Measurements from ENCODE around the gene GALE. TPM values are rescaled to one million over a fixed set of nuclear protein-coding genes. Genes with fewer than 3 reads are reported as not detected.
"Not testable (repeated sequence)": the region's sequence is repeated elsewhere in the genome, so short reads cannot be mapped to it uniquely, and the experiment has no call there.

GALE gene
- total and polyA plus RNA-seq, 2 donors (not counting 1 experiment from before 2014, with no cell fraction given): 9.4 to 12.1 TPM

DNA sequence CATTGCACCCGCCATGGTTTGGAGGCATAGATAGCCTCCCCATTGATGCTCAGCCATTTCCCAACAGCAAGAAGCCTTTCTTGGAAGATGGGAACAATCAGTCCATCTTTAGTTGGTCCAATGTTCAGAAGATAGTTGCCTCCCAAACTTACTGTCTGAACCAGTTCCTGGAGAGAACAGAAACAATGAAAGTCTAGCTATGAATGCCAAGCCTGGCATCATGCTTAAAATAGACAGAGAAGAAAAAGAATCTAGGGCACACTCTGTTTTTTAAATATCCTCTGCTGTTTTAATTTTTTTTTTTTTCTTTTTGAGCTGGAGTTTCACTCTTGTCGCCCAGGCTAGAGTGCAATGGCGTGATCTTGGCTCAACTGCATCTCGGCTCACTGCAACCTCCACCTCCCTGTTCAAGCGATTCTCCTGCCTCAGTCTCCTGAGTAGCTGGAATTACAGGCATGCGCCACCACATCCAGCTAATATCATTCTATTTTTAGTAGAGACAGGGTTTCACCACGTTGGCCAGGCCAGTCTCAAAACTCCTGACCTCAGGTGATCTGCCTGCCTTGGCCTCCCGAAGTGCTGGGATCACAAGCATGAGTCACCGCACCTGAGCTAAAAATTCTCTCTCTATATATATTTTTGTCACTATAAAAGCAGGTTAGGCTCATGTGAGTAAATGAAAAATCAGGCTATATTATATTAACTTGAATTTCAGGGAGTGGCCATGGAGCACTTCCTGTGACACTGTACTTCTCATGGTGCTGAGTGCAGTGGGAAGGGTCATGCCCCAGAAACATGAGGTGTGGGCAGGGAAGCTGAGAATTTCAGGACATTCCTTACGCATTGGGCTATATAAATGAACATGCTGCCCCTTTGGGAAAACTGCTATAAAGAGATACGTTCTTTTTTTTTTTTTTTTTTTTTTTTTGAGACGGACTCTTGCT lies 48.4 kb upstream of the GALE start:
- TF ChIP-seq, protein P1, sequence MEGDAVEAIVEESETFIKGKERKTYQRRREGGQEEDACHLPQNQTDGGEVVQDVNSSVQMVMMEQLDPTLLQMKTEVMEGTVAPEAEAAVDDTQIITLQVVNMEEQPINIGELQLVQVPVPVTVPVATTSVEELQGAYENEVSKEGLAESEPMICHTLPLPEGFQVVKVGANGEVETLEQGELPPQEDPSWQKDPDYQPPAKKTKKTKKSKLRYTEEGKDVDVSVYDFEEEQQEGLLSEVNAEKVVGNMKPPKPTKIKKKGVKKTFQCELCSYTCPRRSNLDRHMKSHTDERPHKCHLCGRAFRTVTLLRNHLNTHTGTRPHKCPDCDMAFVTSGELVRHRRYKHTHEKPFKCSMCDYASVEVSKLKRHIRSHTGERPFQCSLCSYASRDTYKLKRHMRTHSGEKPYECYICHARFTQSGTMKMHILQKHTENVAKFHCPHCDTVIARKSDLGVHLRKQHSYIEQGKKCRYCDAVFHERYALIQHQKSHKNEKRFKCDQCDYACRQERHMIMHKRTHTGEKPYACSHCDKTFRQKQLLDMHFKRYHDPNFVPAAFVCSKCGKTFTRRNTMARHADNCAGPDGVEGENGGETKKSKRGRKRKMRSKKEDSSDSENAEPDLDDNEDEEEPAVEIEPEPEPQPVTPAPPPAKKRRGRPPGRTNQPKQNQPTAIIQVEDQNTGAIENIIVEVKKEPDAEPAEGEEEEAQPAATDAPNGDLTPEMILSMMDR (IDR thresholded peaks at IDR 0.05): no peak
- no peak for TF ChIP-seq EZH2 (IDR thresholded peaks at IDR 0.05; ENCODE audit: borderline replicate concordance, insufficient read depth, low read depth, low read length, poor library complexity, severe bottlenecking)
- ChIA-PET CTCF (interaction anchor here (0.7 kb wide), 1 partner anchor 32 kb away, joined by 3 read pairs; no protein-coding TSS in a partner anchor), POLR2A (interaction anchor here (0.7 kb wide), 1 partner anchor 297 kb away, joined by 3 read pairs; no protein-coding TSS in a partner anchor)
- 96% methylated on average over 9 of the region's 12 CpGs for WGBS (ENCODE audit: insufficient coverage)
- Histone ChIP-seq H3K9me3 (ENCODE audit: control extremely low read depth in 1 of 3, control insufficient read depth in 2 of 3, insufficient read depth in 1 of 3, low read length in 2 of 3) (peaks cover 0 to 4% (median 0%) of the 10 kb centered on the region in 3 donors), H3K27ac (ENCODE audit: low read length in 2 of 2) (no peak overlapping the region), H3K27me3 (replicated peaks in 1 of 4; ENCODE audit: control extremely low read depth in 1 of 4, control insufficient read depth in 3 of 4, insufficient read depth in 4 of 4, low read length in 3 of 4) (no peaks in the 10 kb centered on the region), H3K4me3 (ENCODE audit: control extremely low read depth in 1 of 5, extremely low read depth in 1 of 5, insufficient read depth in 1 of 5, low read depth in 2 of 5, low read length in 4 of 5) (no peak overlapping the region), H2AFZ (ENCODE audit: insufficient read depth, low read depth, low read length, poor library complexity, severe bottlenecking) (no peak overlapping the region), H3K4me1 (ENCODE audit: control insufficient read depth in 2 of 2, insufficient read depth in 2 of 2, low read length in 2 of 2) (no peaks in the 10 kb centered on the region), H3K79me2 (ENCODE audit: control insufficient read depth, insufficient read depth, low read length) (no peaks in the 10 kb centered on the region), H3K4me2 (replicated peaks; ENCODE audit: low read depth, low read length, poor library complexity, severe bottlenecking) (no peak overlapping the region), H4K20me1 (ENCODE audit: control insufficient read depth, insufficient read depth, low read length, poor library complexity, severe bottlenecking) (no peaks in the 10 kb centered on the region), H3K36me3 (replicated peaks in 1 of 2; ENCODE audit: control extremely low read depth in 1 of 2, control insufficient read depth in 1 of 2, extremely low read depth in 1 of 2, insufficient read depth in 2 of 2, low read length in 1 of 2) (peaks cover 2 to 26% of the 10 kb centered on the region in 2 experiments), H3K9ac (ENCODE audit: low read length) (no peak overlapping the region)
- intact Hi-C loops (cut with micrococcal nuclease): no loop called here
- ATAC-seq (ENCODE audit: low read depth): no peak
- DNase-seq: no peak
- Mint-ChIP-seq H3K27ac (no peak overlapping the region), H3K9me3 (ENCODE audit: insufficient read depth) (no peaks in the 10 kb centered on the region), H3K27me3 (no peaks in the 10 kb centered on the region), H3K4me1 (no peaks in the 10 kb centered on the region), H3K4me3 (no peak overlapping the region)

DNA sequence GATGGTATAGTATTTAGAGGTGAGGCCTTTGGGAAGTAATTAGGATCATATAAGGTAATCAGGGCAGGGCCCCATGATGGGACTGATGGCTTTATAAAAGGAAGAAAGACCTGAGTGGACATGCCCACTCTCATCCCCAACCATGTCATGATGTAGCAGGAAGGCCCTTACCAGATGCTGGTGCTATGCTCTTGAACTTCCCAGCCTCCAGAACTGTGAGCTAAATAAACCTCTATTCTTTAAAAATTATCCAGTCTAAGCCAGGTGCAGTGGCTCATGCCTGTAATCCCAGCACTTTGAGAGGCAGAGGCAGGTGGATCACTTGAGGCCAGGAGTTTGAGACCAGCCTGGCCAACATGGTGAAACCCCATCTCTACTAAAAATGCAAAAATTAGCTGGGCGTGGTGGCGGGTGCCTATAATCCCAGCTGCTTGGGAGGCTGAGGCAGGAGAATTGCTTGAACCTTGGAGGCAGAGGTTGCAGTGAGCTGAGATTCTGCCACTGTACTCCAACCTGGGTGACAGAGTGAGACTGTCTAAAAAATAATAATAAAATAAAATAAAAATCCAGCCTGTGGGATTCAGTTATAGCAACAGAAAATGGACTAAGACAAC lies 47.0 kb upstream of the GALE start:
- H3K9me3 Mint-ChIP-seq (ENCODE audit: insufficient read depth); H3K27ac ChIP-seq (ENCODE audit: low read length in 2 of 2); POLR2A ChIA-PET; DNase-seq; H3K4me3 ChIP-seq (ENCODE audit: control extremely low read depth in 1 of 5, extremely low read depth in 1 of 5, insufficient read depth in 1 of 5, low read depth in 2 of 5, low read length in 4 of 5); H3K9me3 ChIP-seq (ENCODE audit: control extremely low read depth in 1 of 3, control insufficient read depth in 2 of 3, insufficient read depth in 1 of 3, low read length in 2 of 3); H3K9ac ChIP-seq (ENCODE audit: low read length); H3K79me2 ChIP-seq (ENCODE audit: control insufficient read depth, insufficient read depth, low read length); H2AFZ ChIP-seq (ENCODE audit: insufficient read depth, low read depth, low read length, poor library complexity, severe bottlenecking); H3K27me3 ChIP-seq (replicated peaks in 1 of 4; ENCODE audit: control extremely low read depth in 1 of 4, control insufficient read depth in 3 of 4, insufficient read depth in 4 of 4, low read length in 3 of 4); H3K4me1 Mint-ChIP-seq; H3K4me3 Mint-ChIP-seq; H3K4me1 ChIP-seq (ENCODE audit: control insufficient read depth in 2 of 2, insufficient read depth in 2 of 2, low read length in 2 of 2); H4K20me1 ChIP-seq (ENCODE audit: control insufficient read depth, insufficient read depth, low read length, poor library complexity, severe bottlenecking); H3K27ac Mint-ChIP-seq; ATAC-seq (ENCODE audit: low read depth); CTCF ChIA-PET; H3K27me3 Mint-ChIP-seq; intact Hi-C loops (cut with micrococcal nuclease); H3K4me2 ChIP-seq (replicated peaks; ENCODE audit: low read depth, low read length, poor library complexity, severe bottlenecking): not testable (repeated sequence)
- H3K36me3 ChIP-seq (replicated peaks in 1 of 2; ENCODE audit: control extremely low read depth in 1 of 2, control insufficient read depth in 1 of 2, extremely low read depth in 1 of 2, insufficient read depth in 2 of 2, low read length in 1 of 2): peaks cover 2 to 26% of the 10 kb centered on the region in 2 experiments
- no CpG with 5 or more reads among the region's 2 CpGs for WGBS (ENCODE audit: insufficient coverage)
